ENCODE results near the gene RFX8.
A peak's percentile ranks its signal among the peaks of the same experiment; 100 is the strongest.

- TF ChIP-seq RAD21 (IDR thresholded peaks at IDR 0.05 in 1 of 2, conservative IDR thresholded peaks at IDR 0.05 in 1 of 2; ENCODE audit: low read depth in 2 of 2, low read length in 2 of 2) = peak; percentile 40 to 72
- peak; percentile 68 to 98 (median 70) for TF ChIP-seq CTCF (IDR thresholded peaks at IDR 0.05; ENCODE audit: control extremely low read depth in 1 of 3, insufficient read depth in 1 of 3, low read depth in 1 of 3, low read length in 3 of 3)
- no peak for TF ChIP-seq SIN3A (conservative IDR thresholded peaks at IDR 0.05 in 1 of 2, IDR thresholded peaks at IDR 0.05 in 1 of 2; ENCODE audit: low read depth in 1 of 2, low read length in 2 of 2)
Measured at GRCh38 chr2:101387151-101387834, 87.6 kb downstream of the RFX8 start, which contains the start of gene CREG2.

Measured in H1 (cell line).